GM12892 (cell line): Measurements from ENCODE around the gene TMPRSS9.

ENCODE experiments used
- DNase-seq: peaks from one replicate; pipeline ENCODE4 v3.0.0; 2011; ENCODE audit not compliant: insufficient read length
- FAIRE-seq: peaks from 2 replicates; lab custom pipeline; 2011; peaks lifted over from hg19 to GRCh38; lab: Jason Lieb, UNC
- POLR2A ChIP-seq: IDR thresholded peaks from 2 replicates; pipeline ENCODE4 v1.6.1; 2011; ENCODE audit warnings: low read depth, low read length, control low read depth
- POLR2AphosphoS5 ChIP-seq: IDR thresholded peaks from 2 replicates; pipeline ENCODE4 v1.6.1; 2011; ENCODE audit warnings: low read depth, low read length, control low read depth
- TAF1 ChIP-seq: IDR thresholded peaks from 2 replicates; pipeline ENCODE4 v1.6.1; 2011; ENCODE audit warnings: low read depth, mild to moderate bottlenecking, control low read depth, low read length, borderline replicate concordance

Gene TMPRSS9

GRCh38 chr19:2424686-2425621, 64.9 kb downstream of the TMPRSS9 start:
- DNase-seq = no peak

GRCh38 chr19:2425622-2426581, 65.8 kb downstream of the TMPRSS9 start:
- TF ChIP-seq TAF1 (no peak), POLR2A (no peak), POLR2AphosphoS5 (no peak; the same call in 1 of the 2 replicates)
- no peak for DNase-seq
- no peak for FAIRE-seq

More at GRCh38 chr19:2424686-2425621, 64.9 kb downstream of the TMPRSS9 start:
- TF ChIP-seq TAF1 (no peak), POLR2AphosphoS5 (no peak), POLR2A (no peak)
- no peak for FAIRE-seq

DNA sequence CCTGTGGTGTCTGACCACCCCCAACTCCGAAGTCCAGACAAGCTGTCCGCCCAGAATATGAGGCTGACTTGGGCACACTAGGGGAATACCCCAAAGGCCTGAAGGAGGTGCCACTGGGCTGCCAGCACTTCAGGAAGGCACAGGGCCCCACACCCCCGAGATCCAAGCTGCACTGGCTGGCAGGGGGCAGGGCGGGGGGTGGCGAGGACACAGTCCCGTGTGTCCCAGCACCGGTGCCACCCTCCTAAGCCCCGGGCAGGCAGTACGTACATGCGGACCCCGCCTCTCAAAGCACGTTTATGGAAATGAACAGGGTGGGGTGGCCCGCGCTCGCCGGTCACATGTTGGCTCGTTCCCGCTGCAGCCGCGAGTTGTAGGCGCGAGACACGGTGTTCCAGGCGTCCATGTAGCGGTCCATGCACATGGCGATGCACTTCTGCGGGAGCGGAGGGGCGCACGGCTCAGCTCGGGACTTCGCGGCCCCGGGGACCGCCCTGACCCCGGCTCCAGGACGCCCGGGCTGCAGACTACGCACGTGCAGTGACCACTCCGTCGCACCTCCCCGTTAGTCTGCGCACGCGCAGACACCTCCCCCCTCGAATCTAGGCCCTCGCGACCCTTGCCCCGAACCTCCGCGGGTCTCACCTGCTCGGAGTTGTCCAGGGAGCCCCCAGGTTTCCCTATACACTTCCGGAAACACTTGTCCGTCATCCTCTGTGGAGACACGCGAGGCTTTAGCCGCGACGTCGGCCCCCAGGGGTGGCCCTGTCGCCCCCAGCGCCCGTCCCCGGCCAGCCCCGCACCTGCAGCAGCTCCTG, 66.8 kb downstream of the TMPRSS9 start:
- DNase-seq (peak; percentile 74), FAIRE-seq (no peak)
- no peak for TF ChIP-seq POLR2A
- TF ChIP-seq POLR2AphosphoS5 = no peak
- no peak for TF ChIP-seq TAF1

DNA sequence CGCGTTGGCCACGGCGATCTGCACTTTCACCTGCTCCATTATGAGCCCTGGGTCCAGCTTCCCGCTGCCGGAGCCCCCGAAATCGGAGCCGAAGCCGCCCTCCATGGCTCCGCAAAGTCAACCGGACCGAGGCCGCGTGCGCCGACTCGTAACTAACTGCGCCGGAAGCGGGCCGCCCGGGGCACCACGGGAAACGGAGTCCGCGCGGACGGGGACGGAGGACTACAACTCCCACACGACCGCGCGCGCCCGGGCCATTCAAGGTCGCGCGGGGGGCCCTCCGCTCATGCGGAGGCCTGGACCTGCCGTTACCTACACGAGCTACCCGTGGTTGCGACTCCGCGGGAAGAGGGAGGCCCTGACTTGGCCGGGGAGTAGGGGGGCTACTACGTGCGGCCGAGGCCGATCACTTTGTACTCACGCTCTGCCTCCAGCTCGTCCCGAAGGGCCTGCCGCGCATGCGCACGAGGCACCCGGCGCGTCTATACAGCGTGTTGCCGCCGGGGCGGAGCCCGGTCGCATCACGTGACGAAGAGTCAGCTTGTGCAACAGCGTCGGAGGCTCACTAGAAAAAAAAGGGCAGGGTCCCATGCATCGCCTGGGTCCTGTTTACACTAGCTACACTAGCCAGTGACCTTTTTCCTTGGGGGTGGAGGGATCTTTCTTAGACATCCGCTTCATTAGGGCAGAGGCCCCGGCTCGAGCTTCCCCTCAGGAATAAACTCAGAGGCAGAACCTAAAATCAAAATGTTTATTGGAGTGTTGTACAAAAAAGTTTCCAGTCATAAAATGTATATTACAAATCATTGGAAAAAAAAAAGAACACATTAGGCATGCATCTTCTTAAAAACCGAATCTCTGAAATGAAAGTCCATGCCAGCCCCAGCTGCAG, 67.6 kb downstream of the TMPRSS9 start, which contains the start of gene TIMM13:
TIMM13 (minus strand) TSS at position 158 of the 892 bp plus-strand sequence; CDS start at position 105, 53 bp downstream.
- peak; percentile 97 for DNase-seq
- TF ChIP-seq TAF1 (no peak), POLR2A (peak; percentile 75), POLR2AphosphoS5 (peak; percentile 75)
- peak; percentile 99 for FAIRE-seq

DNA sequence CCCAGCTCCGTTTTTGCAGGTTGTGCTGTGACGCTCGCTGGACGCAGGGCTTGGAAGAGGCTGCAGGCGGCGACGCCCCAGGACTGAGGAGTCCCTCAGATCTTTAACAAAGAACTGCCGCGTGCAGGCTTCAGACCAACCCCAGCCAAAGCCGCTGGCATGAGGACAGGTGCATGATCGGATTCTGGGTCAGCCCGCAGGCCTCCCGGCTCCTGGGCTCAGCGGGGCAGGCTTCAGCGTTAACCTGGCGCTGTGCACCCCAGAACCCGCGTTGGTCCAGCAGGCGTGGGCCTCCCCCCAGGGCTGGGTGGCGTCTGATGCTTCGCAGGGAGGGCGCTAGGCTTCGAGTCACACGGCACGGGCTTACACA, 68.2 kb downstream of the TMPRSS9 start:
- FAIRE-seq (no peak), DNase-seq (no peak)
- no peak for TF ChIP-seq POLR2AphosphoS5
- no peak for TF ChIP-seq POLR2A
- no peak for TF ChIP-seq TAF1

DNA sequence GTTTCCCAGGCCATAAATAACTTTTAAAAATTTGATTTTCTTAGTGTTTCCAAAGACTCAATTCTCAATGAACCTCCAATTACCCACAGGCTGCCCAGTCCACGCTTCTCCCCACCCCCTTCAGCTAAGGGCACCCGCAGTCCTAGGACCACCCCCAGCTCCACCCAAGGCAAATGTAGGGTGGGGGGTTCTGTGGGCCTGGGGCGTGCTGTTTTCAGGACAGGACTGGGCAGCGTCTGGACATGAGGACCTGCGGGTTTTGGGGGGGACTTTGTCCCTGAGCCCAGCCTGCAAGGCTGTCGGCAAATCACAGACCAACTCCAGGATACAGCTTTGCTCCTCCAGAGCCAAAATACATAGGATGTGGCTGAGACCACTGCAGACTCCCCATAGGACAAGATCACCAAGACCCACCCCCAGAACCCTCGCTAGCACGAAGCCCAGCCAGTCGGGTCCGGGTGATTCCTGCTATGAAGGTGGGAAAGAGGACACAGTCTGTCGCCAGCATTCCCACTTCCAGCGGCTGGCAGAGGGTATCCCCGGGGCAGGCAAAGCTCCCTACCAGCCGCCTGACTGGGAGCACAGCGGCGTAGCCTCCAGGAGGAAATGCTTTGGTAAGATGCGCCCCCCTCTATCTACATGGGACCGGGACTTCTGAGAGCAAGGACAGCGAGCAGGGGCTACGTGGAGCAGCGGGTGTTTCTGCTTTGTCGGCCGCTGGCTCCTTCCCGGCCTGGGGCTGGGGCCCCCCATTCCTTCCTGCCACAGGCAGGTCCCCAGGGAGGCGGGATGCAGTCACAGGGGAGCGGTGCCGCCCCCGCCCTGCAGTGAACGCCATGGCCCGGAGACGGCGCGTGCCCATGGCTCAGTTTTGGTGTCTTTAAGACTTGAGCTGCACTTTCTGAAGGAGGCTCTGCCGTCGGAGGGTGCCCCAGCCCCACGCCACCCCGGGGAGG, 69.0 kb downstream of the TMPRSS9 start:
- DNase-seq (no peak), FAIRE-seq (no peak)
- TF ChIP-seq POLR2AphosphoS5 = no peak
- no peak for TF ChIP-seq POLR2A
- no peak for TF ChIP-seq TAF1

- TF ChIP-seq TAF1 (no peak), POLR2A (no peak), POLR2AphosphoS5 (peak; percentile 64; the same call in 1 of the 2 replicates)
- DNase-seq (no peak), FAIRE-seq (no peak)
Measured at GRCh38 chr19:2429917-2430535, 70.0 kb downstream of the TMPRSS9 start.

DNA sequence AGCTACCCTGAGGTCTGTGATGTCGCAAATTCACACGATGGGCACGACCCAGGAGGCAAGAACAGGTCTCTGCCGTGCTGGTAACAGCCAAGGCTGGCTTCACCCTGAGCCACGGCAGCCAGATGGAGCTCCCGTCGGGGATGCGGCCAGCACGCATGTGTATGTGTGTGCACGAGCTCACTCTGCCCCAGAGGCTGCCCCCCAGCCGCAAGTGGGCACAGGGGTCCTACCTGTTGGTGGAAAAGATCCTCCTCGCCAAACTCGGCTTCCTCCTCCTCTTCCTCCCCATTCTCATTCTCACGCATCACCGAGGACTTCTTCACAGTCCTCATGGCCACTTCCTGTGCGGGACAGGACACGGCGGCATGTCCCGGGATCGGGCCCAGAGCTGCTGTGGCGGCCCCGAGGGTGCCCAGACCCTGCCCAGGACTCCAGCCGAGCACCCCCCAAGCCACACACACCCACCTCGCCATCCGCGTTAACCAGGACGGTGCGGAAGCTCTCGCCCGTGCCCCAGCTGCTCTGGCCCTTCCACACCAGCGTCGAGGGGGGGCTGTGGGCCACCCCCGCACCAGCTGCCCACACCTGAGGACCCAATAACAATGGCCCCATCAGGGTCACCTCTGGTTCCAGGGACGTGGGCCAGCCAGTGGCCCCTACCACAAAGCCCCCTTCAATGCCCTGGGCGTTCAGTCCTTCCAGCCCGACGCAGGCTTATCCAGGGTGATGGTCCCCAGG, 71.4 kb downstream of the TMPRSS9 start:
- TF ChIP-seq POLR2A = no peak
- TF ChIP-seq TAF1 = no peak
- no peak for TF ChIP-seq POLR2AphosphoS5
- DNase-seq = no peak
- no peak for FAIRE-seq
